Gastroesophageal sphincter (tissue), 4 donors: ENCODE data around the gene HEMK1. TPM values are rescaled to one million over a fixed set of nuclear protein-coding genes. Genes with fewer than 3 reads are reported as not detected.
A peak's percentile ranks its signal among the peaks of the same experiment; 100 is the strongest.

ENCODE experiments used
- ATAC-seq: fragments of 150-250 bp; one replicate; pipeline ENCODE4 v1.9.1; 2016; ENCODE audit warnings: mild to moderate bottlenecking, moderate library complexity
- H3K27ac ChIP-seq, 4 donors: fragments of 200-600 bp; sonication (generic) in 3 of 4; 1 replicate in 3 of 4; 2 replicates in 1 of 4; pipeline ENCODE4 v1.5.1; 2016 to 2019
- H3K27me3 ChIP-seq: fragments of 200-600 bp; sonication (generic); one replicate; pipeline ENCODE4 v1.5.1; 2019
- H3K36me3 ChIP-seq, 2 donors: fragments of 200-600 bp; sonication (generic); one replicate each; pipeline ENCODE4 v1.5.1; 2019; ENCODE audit warnings: control low read depth in 1 of 2
- H3K4me1 ChIP-seq, 3 donors: fragments of 200-600 bp; sonication (generic); 1 replicate in 2 of 3; 2 replicates in 1 of 3; pipeline ENCODE4 v1.5.1; 2016 to 2019; ENCODE audit warnings: control low read depth in 2 of 3
- H3K4me3 ChIP-seq, 2 donors: fragments of 200-600 bp; sonication (generic); one replicate each; pipeline ENCODE4 v1.5.1; 2019; ENCODE audit warnings: mild to moderate bottlenecking in 1 of 2, moderate library complexity in 1 of 2
- H3K9me3 ChIP-seq, 3 donors: fragments of 200-600 bp; sonication (generic); one replicate each; pipeline ENCODE4 v1.5.1; 2017 to 2019; ENCODE audit warnings: control low read depth in 2 of 3
- EP300 ChIP-seq: sonication (generic); formaldehyde crosslinking; IDR thresholded peaks from one replicate; pipeline ENCODE4 v1.6.1; 2017; ENCODE audit warnings: antibody characterized with exemption, mild to moderate bottlenecking
- POLR2A ChIP-seq, 2 donors: fragments of 450-650 bp; IDR thresholded peaks; one replicate each; pipeline ENCODE4 v1.6.1; 2017; ENCODE audit warnings: antibody characterized with exemption in 2 of 2, mild to moderate bottlenecking in 2 of 2, moderate library complexity in 1 of 2
- POLR2AphosphoS5 ChIP-seq: sonication (generic); formaldehyde crosslinking; IDR thresholded peaks from one replicate; pipeline ENCODE4 v1.6.1; 2017; ENCODE audit warnings: antibody characterized with exemption
- WGBS, 2 donors: methylation state at CpG; one replicate each; pipeline ENCODE4 v1.1.5; 2018; ENCODE audit warnings: low coverage in 1 of 2; 5-methylcytosine and 5-hydroxymethylcytosine counted together
- total RNA-seq, 4 donors: library from RNA; depleted of rRNA; stranded (reverse); fragments of >200 nt; gene quantifications; one replicate each; pipeline ENCODE4 v1.1.0, GENCODE V29; 2016
- TF ChIP-seq, protein P1 (sequence below), 4 experiments: fragments of 200-600 bp in 2 of 4; fragments of 450-650 bp in 2 of 4; sonication (generic) in 1 of 4; IDR thresholded peaks; one replicate each; pipeline ENCODE4 v1.5.1; 2017 to 2019; ENCODE audit warnings: antibody characterized with exemption in 4 of 4, mild to moderate bottlenecking in 2 of 4, moderate library complexity in 2 of 4

Gene HEMK1
- total RNA-seq, result 10 to 100 TPM in 3 of 4 donors, 1 to 10 TPM in 1; 6.4 to 11.7 (median 11.4) TPM

DNA sequence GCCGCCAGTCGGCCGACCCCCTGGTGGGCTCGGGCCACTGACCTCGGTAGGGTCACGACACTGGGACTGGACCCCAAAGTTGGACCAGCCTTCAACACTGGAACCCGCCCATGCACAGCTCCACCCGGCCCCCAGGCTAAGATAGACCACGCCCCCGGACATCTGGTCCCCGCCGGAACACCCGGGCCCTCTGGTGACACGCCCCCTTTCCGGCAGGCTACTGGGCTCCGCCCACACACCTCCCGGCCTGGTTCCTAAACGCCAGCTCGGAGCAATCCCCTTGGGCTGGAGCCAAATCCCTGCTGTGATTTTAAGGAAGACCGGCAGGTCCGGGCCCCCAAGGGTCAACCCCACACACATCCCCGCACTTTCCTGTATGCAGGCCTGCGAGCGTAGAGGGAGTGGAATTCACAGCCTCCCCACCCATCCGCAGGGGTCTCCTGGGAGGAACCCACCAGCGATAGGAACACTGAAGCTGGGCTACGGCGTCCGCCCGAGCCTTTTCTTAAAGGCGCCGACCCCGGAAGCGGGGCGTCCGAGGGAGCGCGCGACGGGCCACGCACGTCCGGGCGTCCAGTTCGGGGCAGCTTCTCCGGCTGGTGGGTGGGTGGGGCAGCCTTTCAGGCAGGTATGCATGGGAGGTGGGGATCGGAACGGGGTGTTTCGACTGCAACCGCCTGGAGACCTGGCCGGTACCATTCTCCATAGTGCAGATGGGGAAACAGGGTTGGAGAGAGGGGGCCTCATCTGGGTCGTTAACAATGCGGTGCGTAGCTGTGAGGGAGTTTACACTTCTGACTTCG, at the start of gene HEMK1:
HEMK1 (plus strand) TSS at position 576 of the 803 bp plus-strand sequence. CDS start 1,583 bp downstream, outside the sequence.
- peaks cover 0 to 37% of the 10 kb centered on the region in 2 donors for H3K36me3 ChIP-seq
- ATAC-seq, result peak; percentile 90
- H3K27ac ChIP-seq, result peak within 1 kb of the TSS; percentile 54 to 93 (median 90)
- peak within 1 kb of the TSS; percentile 61 to 70 for H3K4me3 ChIP-seq
- no CpG with 5 or more reads among the region's 55 CpGs for WGBS, 2 donors
- H3K4me1 ChIP-seq, result peaks cover 0 to 66% (median 26%) of the 10 kb centered on the region in 3 donors
- no peaks in the 10 kb centered on the region for H3K9me3 ChIP-seq
- TF ChIP-seq POLR2A (IDR thresholded peaks at IDR 0.05), result peak; percentile 63 to 68
- TF ChIP-seq, protein P1, sequence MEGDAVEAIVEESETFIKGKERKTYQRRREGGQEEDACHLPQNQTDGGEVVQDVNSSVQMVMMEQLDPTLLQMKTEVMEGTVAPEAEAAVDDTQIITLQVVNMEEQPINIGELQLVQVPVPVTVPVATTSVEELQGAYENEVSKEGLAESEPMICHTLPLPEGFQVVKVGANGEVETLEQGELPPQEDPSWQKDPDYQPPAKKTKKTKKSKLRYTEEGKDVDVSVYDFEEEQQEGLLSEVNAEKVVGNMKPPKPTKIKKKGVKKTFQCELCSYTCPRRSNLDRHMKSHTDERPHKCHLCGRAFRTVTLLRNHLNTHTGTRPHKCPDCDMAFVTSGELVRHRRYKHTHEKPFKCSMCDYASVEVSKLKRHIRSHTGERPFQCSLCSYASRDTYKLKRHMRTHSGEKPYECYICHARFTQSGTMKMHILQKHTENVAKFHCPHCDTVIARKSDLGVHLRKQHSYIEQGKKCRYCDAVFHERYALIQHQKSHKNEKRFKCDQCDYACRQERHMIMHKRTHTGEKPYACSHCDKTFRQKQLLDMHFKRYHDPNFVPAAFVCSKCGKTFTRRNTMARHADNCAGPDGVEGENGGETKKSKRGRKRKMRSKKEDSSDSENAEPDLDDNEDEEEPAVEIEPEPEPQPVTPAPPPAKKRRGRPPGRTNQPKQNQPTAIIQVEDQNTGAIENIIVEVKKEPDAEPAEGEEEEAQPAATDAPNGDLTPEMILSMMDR (IDR thresholded peaks at IDR 0.05), result peak in 3 of 4 experiments; percentile 4 to 28 (median 6)
- peak; percentile 74 for TF ChIP-seq POLR2AphosphoS5
- no peak for TF ChIP-seq EP300
- H3K27me3 ChIP-seq, result no peaks in the 10 kb centered on the region

DNA sequence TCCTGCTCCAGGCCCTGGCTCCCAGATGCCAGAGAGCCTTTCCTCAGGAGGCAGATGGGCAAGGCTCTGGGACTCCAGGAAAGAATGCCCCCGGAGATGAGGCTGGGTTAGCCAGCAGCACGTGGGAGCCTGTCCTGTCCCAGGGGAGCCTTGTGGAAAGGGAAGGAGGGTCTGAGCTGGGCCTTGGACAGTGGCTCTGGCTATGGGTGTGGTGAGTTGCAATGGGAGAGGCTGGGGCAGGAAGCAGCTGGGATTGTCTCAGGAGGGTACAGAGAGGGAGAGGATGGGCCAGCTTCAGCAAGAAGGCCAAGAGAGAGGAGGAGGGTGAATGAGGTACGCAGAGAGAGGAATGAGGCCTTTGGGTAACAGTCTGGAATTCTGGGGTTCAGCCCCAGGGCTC, 48.5 kb upstream of the HEMK1 start:
- Histone ChIP-seq H3K9me3 (no peaks in the 10 kb centered on the region), H3K27me3 (peaks cover 15% of the 10 kb centered on the region), H3K27ac (no peak overlapping the region), H3K4me1 (peaks cover 0 to 20% (median 8%) of the 10 kb centered on the region in 3 donors), H3K36me3 (no peaks in the 10 kb centered on the region), H3K4me3 (no peak overlapping the region)
- no peak for TF ChIP-seq POLR2AphosphoS5
- ATAC-seq, result no peak
- 50% methylated on average over 2 of the region's 3 CpGs; no CpG with 5 or more reads in 1 of the 2 donors for WGBS, 2 donors

DNA sequence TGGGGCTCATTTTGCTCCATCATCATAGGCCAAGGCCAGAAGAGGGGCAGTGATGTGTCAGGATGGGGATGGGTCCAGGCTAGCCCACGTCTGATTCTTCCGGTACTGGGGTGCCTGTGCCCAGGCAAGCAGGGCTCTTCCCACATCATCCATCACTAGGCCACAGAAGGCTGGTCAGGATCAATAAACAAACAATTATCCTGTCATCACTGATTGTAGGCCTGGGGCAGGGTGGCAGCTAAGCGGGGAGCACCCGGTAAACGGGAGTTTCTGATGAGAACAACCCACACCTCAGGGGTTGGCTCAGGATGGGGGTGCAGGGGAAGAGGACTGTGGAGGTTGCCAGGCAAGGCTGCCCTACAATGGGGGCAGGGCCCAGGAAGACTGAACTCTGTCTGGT, 47.8 kb upstream of the HEMK1 start:
- Histone ChIP-seq H3K27ac (no peak overlapping the region), H3K36me3 (no peaks in the 10 kb centered on the region), H3K9me3 (no peaks in the 10 kb centered on the region), H3K4me3 (no peak overlapping the region), H3K4me1 (peaks cover 0 to 13% (median under 1%) of the 10 kb centered on the region in 3 donors), H3K27me3 (peaks cover 15% of the 10 kb centered on the region)
- TF ChIP-seq, protein P1 (IDR thresholded peaks at IDR 0.05), result no peak
- TF ChIP-seq POLR2AphosphoS5, result no peak
- TF ChIP-seq POLR2A (IDR thresholded peaks at IDR 0.05), result no peak
- TF ChIP-seq EP300, result no peak
- WGBS, 2 donors, result 60% methylated on average over 1 of the region's 5 CpGs; no CpG with 5 or more reads in 1 of the 2 donors
- no peak for ATAC-seq

DNA sequence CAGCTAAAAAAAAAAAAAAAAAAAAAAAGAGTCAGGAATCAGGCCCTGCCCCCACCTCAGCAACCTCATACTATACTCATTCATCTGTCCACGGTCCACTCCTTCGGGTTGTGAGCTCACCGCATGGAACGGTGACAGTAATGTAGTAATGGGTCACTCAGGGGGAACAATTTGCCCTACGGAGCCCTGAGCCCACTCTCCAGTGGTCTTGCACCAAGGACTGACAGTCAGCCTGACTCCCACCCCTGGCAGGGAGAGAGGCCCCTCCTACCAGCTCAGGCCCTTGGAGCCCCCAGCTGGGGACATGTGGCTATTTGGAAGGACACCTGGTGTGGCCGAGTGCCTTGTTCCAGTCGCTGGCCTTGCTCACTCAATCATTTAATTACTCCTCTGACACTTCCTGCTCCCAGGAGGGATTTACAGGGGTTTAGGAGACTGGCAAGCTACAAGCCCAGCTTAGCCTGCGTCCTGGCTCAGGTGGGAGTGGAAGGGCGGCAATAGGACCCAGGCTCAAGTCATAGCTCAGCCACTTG, 46.0 kb upstream of the HEMK1 start:
- no peak for ATAC-seq
- Histone ChIP-seq H3K4me3 (no peak overlapping the region), H3K36me3 (no peaks in the 10 kb centered on the region), H3K27me3 (peaks cover 15% of the 10 kb centered on the region), H3K9me3 (no peaks in the 10 kb centered on the region), H3K4me1 (peaks cover 0 to 5% (median 0%) of the 10 kb centered on the region in 3 donors), H3K27ac (no peak overlapping the region)
- 60 to 67% methylated on average over 1 to 5 of the region's 9 CpGs for WGBS, 2 donors
- TF ChIP-seq POLR2AphosphoS5 (no peak), EP300 (no peak), POLR2A (IDR thresholded peaks at IDR 0.05) (no peak)
- TF ChIP-seq, protein P1 (IDR thresholded peaks at IDR 0.05), result no peak

GRCh38 chr3:50524746-50525145, 44.6 kb upstream of the HEMK1 start:
- Histone ChIP-seq H3K27ac (no peak overlapping the region), H3K4me3 (no peak overlapping the region), H3K9me3 (no peaks in the 10 kb centered on the region), H3K36me3 (no peaks in the 10 kb centered on the region), H3K27me3 (peaks cover 16% of the 10 kb centered on the region), H3K4me1 (no peaks in the 10 kb centered on the region)
- no peak for ATAC-seq
- no peak for TF ChIP-seq EP300
- no peak for TF ChIP-seq POLR2A (IDR thresholded peaks at IDR 0.05)
- TF ChIP-seq POLR2AphosphoS5, result no peak
- TF ChIP-seq, protein P1 (IDR thresholded peaks at IDR 0.05), result no peak
- WGBS, 2 donors, result 89% methylated on average over 4 of the region's 5 CpGs; no CpG with 5 or more reads in 1 of the 2 donors
